Testis (tissue), 2 donors: ENCODE measurements around the gene EVC.

Experiments
- CTCF ChIP-seq, 3 experiments: fragments of 450-650 bp in 2 of 3; fragments of 200-600 bp in 1 of 3; sonication (generic) in 1 of 3; IDR thresholded peaks; one replicate each; pipeline ENCODE4 v1.5.1; 2016 to 2019; ENCODE audit warnings: antibody characterized with exemption in 3 of 3, mild to moderate bottlenecking in 2 of 3, moderate library complexity in 1 of 3
- POLR2A ChIP-seq: fragments of 450-650 bp; IDR thresholded peaks from one replicate; pipeline ENCODE4 v1.6.1; 2017; ENCODE audit warnings: antibody characterized with exemption, mild to moderate bottlenecking, moderate library complexity

- TF ChIP-seq CTCF (IDR thresholded peaks at IDR 0.05) (no peak), POLR2A (no peak)
Measured at GRCh38 chr4:5700459-5700858, 10.5 kb upstream of the EVC start.
